Loucy (cell line): ENCODE measurements around the gene CWC22.

Source experiments
- H2AFZ ChIP-seq: fragments of 200-600 bp; sonication (generic); 2 replicates; pipeline ENCODE4 v1.6.0; 2016; ENCODE audit warnings: antibody characterized with exemption, mild to moderate bottlenecking, low read length, moderate library complexity
- H3F3A ChIP-seq: fragments of 200-600 bp; 2 replicates; pipeline ENCODE4 v1.6.0; 2016; ENCODE audit warnings: antibody characterized with exemption, low read depth, mild to moderate bottlenecking
- H3K27me3 ChIP-seq: fragments of 200-600 bp; sonication (generic); 2 replicates; pipeline ENCODE4 v1.6.1; 2014; ENCODE audit warnings: low read length, mild to moderate bottlenecking; ENCODE audit not compliant: insufficient read depth, poor library complexity, severe bottlenecking
- H3K36me3 ChIP-seq: fragments of 200-600 bp; sonication (generic); 2 replicates; pipeline ENCODE4 v1.6.1; 2016; ENCODE audit warnings: low read length; ENCODE audit not compliant: insufficient read depth
- H3K4me1 ChIP-seq: fragments of 200-600 bp; sonication (generic); 2 replicates; pipeline ENCODE4 v1.5.1; 2014; ENCODE audit warnings: low read length, mild to moderate bottlenecking; ENCODE audit not compliant: insufficient read depth, poor library complexity, severe bottlenecking
- H3K4me2 ChIP-seq: fragments of 200-600 bp; sonication (generic); 2 replicates; pipeline ENCODE4 v1.6.0; 2014; ENCODE audit warnings: antibody characterized with exemption, low read length, low read depth, mild to moderate bottlenecking; ENCODE audit not compliant: poor library complexity, severe bottlenecking
- H3K4me3 ChIP-seq: fragments of 200-600 bp; sonication (generic); 2 replicates; pipeline ENCODE4 v1.5.1; 2014; ENCODE audit warnings: low read length, mild to moderate bottlenecking, mixed read lengths; ENCODE audit not compliant: poor library complexity, severe bottlenecking
- H3K79me2 ChIP-seq: fragments of 200-600 bp; sonication (generic); 2 replicates; pipeline ENCODE4 v1.6.1; 2014; ENCODE audit warnings: low read length; ENCODE audit not compliant: insufficient read depth
- H3K9ac ChIP-seq: fragments of 200-600 bp; sonication (generic); 2 replicates; pipeline ENCODE4 v1.6.0; 2014; ENCODE audit warnings: mild to moderate bottlenecking, low read depth, low read length, moderate library complexity; ENCODE audit not compliant: poor library complexity, severe bottlenecking
- H3K9me2 ChIP-seq: fragments of 200-600 bp; sonication (generic); replicated peaks from 2 replicates; pipeline ENCODE4 v1.6.1; 2016; ENCODE audit warnings: low read depth, low read length, mixed read lengths
- H3K9me3 ChIP-seq: fragments of 200-600 bp; sonication (generic); 2 replicates; pipeline ENCODE4 v1.6.1; 2014; ENCODE audit warnings: mild to moderate bottlenecking, antibody characterized with exemption, low read length, low read depth; ENCODE audit not compliant: insufficient read depth
- H4K20me1 ChIP-seq: fragments of 200-600 bp; sonication (generic); 2 replicates; pipeline ENCODE4 v1.6.0; 2014; ENCODE audit warnings: antibody characterized with exemption, low read length, mild to moderate bottlenecking; ENCODE audit not compliant: insufficient read depth, poor library complexity, severe bottlenecking
- CTCF ChIP-seq: fragments of 200-600 bp; sonication (generic); conservative IDR thresholded peaks from 2 replicates; pipeline ENCODE4 v1.5.1; 2014; ENCODE audit warnings: mild to moderate bottlenecking, antibody characterized with exemption, low read length
- EZH2phosphoT487 ChIP-seq: fragments of 200-600 bp; IDR thresholded peaks from 2 replicates; pipeline ENCODE4 v1.6.1; 2018; ENCODE audit warnings: antibody characterized with exemption, mild to moderate bottlenecking, moderate library complexity, borderline replicate concordance

CWC22 gene

GRCh38 chr2:179954026-179954425 lies 53.1 kb downstream of the CWC22 start:
- H3K36me3 ChIP-seq: peaks cover 80% of the 10 kb centered on the region
- TF ChIP-seq CTCF (no peak), EZH2phosphoT487 (no peak)

DNA sequence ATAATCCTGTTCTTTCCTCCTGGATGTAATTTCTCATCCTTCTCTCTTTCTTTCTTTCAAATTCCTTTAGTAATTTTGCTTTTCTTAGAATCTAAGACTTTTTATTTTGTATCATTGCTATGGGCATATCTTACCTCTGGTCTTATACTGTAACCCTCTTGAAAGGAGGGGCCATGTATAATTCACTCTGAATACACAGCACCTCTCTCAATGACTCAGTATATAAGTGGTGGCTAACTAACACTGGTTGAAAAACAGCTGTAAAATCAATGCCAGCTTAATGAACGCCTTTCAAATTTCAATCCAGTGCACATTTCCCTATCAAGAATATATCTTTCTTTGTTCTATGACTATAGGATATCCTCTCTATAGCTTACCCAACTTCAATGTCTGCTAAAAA lies 53.7 kb downstream of the CWC22 start:
- no peaks in the 10 kb centered on the region for H3K4me1 ChIP-seq
- no peaks in the 10 kb centered on the region for H3F3A ChIP-seq
- H3K27me3 ChIP-seq: no peaks in the 10 kb centered on the region
- TF ChIP-seq CTCF: no peak
- TF ChIP-seq EZH2phosphoT487: no peak
- no peaks in the 10 kb centered on the region for H4K20me1 ChIP-seq
- H3K4me2 ChIP-seq: no peak overlapping the region
- no peaks in the 10 kb centered on the region for H3K79me2 ChIP-seq
- no peak overlapping the region for H2AFZ ChIP-seq
- H3K9me2 ChIP-seq: no peaks in the 10 kb centered on the region
- no peaks in the 10 kb centered on the region for H3K9me3 ChIP-seq
- no peak overlapping the region for H3K4me3 ChIP-seq
- H3K36me3 ChIP-seq: peaks cover 80% of the 10 kb centered on the region
- no peak overlapping the region for H3K9ac ChIP-seq

More at GRCh38 chr2:179954026-179954425, 53.1 kb downstream of the CWC22 start:
- Histone ChIP-seq H3F3A (no peaks in the 10 kb centered on the region), H3K4me2 (no peak overlapping the region), H4K20me1 (no peaks in the 10 kb centered on the region), H3K9ac (no peak overlapping the region), H2AFZ (no peak overlapping the region), H3K4me3 (no peak overlapping the region), H3K27me3 (no peaks in the 10 kb centered on the region), H3K4me1 (no peaks in the 10 kb centered on the region), H3K9me3 (no peaks in the 10 kb centered on the region), H3K79me2 (no peaks in the 10 kb centered on the region), H3K9me2 (no peaks in the 10 kb centered on the region)

DNA sequence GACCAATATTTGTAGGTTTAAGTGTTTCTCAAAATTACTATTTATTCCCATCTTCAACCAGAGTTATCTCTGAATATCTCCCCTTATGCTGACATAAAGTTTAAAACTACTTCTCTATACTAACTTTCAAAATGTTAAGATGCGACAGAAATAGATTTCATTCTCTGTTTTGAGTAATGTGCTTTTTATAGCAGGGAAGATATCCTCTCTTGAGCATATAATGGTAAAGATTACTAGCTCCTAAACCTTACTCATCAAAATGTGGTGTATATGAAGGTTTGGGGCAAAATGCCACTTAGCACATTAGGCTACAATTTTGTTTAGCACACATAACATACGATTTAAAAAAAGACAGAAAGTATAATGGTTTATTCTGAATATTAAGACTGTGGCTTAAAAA lies 54.4 kb downstream of the CWC22 start:
- peaks cover 83% of the 10 kb centered on the region for H3K36me3 ChIP-seq
- TF ChIP-seq EZH2phosphoT487 (no peak), CTCF (no peak)
- H3K4me1 ChIP-seq: no peaks in the 10 kb centered on the region
- H3K9ac ChIP-seq: no peak overlapping the region
- H2AFZ ChIP-seq: no peak overlapping the region
- no peaks in the 10 kb centered on the region for H3K9me2 ChIP-seq
- H3K4me2 ChIP-seq: no peak overlapping the region
- no peaks in the 10 kb centered on the region for H3K79me2 ChIP-seq
- no peaks in the 10 kb centered on the region for H3K27me3 ChIP-seq
- no peak overlapping the region for H3K4me3 ChIP-seq
- no peaks in the 10 kb centered on the region for H4K20me1 ChIP-seq
- H3F3A ChIP-seq: no peaks in the 10 kb centered on the region
- H3K9me3 ChIP-seq: no peaks in the 10 kb centered on the region
